Mammary epithelial cell (primary cell): ENCODE measurements around the gene HOXD9.

Experiments used
- CTCF ChIP-seq, 2 donors: IDR thresholded peaks in 1 of 2; conservative IDR thresholded peaks in 1 of 2; 2 replicates each; pipeline ENCODE4 v1.5.1; 2011 to 2012; ENCODE audit warnings: inconsistent platforms in 2 of 2, low read length in 2 of 2, mild to moderate bottlenecking in 2 of 2, control low read depth in 1 of 2, low read depth in 1 of 2; ENCODE audit not compliant: insufficient read depth in 1 of 2; ENCODE audit errors: extremely low read depth in 1 of 2
- EZH2 ChIP-seq: IDR thresholded peaks from 2 replicates; pipeline ENCODE4 v1.6.1; 2012; ENCODE audit warnings: low read length, inconsistent platforms, borderline replicate concordance

- TF ChIP-seq CTCF (conservative IDR thresholded peaks at IDR 0.05 in 1 of 2, IDR thresholded peaks at IDR 0.05 in 1 of 2; ENCODE audit: extremely low read depth in 1 of 2, insufficient read depth in 1 of 2, low read depth in 1 of 2, low read length in 2 of 2) (no peak), EZH2 (peak; percentile 69)
These were observed 13.2 kb upstream of the HOXD9 start for GRCh38 chr2:176109192-176109901.
